Gastroesophageal sphincter (tissue), 3 donors: ENCODE results near the gene CCDC97.

Experiments
- CTCF ChIP-seq, 4 experiments: fragments of 200-600 bp in 2 of 4; fragments of 450-650 bp in 2 of 4; sonication (generic) in 1 of 4; IDR thresholded peaks; one replicate each; pipeline ENCODE4 v1.5.1; 2017 to 2019; ENCODE audit warnings: antibody characterized with exemption in 4 of 4, mild to moderate bottlenecking in 2 of 4, moderate library complexity in 2 of 4
- POLR2A ChIP-seq, 2 donors: fragments of 450-650 bp; IDR thresholded peaks; one replicate each; pipeline ENCODE4 v1.6.1; 2017; ENCODE audit warnings: antibody characterized with exemption in 2 of 2, mild to moderate bottlenecking in 2 of 2, moderate library complexity in 1 of 2

GRCh38 chr19:41327576-41328156 lies 17.7 kb downstream of the CCDC97 start:
- TF ChIP-seq CTCF (IDR thresholded peaks at IDR 0.05) = no peak
- no peak for TF ChIP-seq POLR2A (IDR thresholded peaks at IDR 0.05)
